NAMALWA (cell line): ENCODE measurements around the gene EVPL.

Experiments
- DNase-seq: peaks from one replicate; pipeline ENCODE4 v3.0.0-alpha.2; 2015; ENCODE audit warnings: low spot score

EVPL gene

GRCh38 chr17:75959051-75959838 lies 67.9 kb downstream of the EVPL start:
- no peak for DNase-seq
